GM21447 (cell line): Measurements from ENCODE around the gene NTM.

ENCODE experiments used
- ATAC-seq: cut with Tn5 transposase; IDR thresholded peaks from one replicate; pipeline ENCODE4 v1.9.1; 2021; ENCODE audit not compliant: unreplicated experiment

Gene NTM

GRCh38 chr11:131633921-131634715, 263.7 kb downstream of the NTM start:
- ATAC-seq: no peak

DNA sequence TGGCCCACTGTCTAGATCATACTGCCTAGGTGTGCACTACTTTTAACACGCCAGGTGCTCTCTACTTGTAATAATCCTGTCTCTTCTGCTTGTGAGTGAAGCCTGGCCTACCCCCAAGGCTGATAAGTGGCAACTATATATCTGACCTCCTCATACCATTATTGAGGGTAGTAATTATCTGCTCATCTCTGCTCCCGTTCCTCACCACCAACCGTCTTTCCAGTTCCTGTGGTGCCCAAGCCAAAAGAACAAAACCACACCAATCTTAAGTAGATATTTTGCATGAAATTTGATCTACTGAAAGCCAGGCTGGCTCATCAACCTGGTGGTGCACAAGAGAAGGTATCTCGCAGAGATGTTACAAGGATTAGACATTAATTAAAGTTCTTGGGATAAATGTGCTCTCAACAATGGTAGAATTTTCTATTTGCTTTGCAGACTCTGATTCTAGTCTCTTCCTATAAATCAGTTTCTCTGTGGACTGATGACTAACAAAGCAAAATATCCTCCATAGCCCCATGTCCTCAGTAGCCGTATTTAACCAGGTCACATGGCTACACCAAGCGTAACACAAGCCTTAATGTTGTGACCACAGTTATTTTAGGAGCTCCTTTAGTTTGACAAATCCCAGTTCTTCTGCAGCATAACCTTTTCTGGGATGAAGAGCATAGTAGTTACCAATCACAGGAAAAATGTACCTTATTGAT, 267.2 kb downstream of the NTM start:
- no peak for ATAC-seq

DNA sequence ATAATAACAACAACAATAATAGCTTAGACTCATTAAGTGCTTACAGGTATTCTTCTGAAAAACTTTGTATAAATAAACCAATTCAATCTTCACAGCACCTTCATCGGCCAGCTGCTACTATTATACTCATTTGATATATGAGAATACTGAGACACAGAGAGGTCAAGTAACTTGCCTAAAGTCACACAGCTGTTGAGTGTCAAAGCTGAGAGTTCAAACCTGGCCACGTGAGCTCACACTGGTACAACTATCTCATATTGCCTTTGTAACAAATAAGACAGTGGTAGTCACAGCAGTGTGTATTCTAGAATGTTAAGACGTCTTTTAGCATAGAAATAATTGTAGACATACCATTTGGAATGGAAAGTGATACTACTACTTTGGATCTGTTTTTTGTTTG, 268.5 kb downstream of the NTM start:
- no peak for ATAC-seq

DNA sequence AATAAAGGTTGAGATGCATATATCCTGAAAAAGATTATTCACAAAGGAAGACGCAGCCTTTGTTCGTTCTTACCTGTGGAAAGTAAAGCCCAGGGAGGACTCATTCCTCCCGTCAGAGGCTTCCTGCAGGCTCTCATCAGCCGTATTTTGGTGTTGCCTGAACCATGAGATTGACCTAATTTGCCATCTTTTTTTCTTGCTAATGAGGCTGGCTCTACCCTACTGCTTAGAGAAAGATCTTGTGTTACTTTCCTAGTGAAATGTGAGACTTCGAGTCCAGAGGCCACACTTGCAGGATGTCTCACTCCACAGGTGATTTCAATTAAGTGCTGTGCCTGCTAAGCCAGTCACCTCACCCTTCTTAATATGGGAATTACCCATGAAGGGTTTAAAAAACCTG, 269.9 kb downstream of the NTM start:
- no peak for ATAC-seq

- no peak for ATAC-seq
Measured at GRCh38 chr11:131642756-131643531, 272.5 kb downstream of the NTM start.

DNA sequence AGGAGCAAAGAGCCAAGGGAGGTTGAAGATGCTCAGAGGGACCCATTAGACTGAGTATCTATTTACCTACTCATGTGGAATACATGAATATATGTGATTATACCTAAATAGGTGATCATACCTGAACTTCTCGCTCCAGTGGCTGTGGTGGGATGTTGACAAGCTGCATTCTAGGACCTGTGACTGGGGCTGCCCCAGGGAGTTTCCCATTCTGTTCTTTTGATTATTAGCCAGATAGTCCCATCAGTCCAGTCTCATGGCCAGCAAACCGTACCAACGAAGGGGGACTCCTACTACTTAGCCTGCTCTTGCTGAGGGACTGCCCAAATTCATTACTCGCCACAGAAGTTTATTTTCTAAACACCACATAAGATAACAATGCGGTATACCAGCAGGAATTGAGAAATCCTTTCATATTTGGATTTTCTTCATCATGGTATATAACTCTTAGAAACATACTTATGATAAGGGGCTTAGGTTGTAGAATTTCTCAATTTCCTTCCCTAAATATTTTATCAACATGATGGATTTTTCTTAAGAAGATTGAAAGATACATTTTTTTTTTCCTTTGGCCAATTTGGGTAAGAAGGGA, 273.9 kb downstream of the NTM start:
- no peak for ATAC-seq

DNA sequence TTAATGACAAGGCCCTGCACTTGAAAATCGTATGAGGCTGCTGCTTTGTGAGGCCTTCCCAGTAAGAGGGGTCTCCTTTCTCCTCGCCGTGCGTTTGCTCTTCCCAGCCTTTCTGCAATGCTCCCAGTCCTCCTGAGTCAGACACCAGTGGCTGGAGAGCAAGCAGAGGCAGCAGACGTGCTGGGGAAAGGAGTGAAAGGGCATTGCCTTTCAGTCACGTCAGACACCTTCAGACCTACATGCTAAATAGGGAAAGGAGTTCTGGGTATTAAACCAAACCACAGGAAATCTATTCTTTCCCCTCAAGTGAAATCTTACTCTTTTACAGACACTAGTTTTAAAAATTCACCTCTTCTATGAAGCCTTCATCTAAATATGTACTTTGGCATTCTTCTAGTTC, 274.8 kb downstream of the NTM start:
- ATAC-seq: no peak

- no peak for ATAC-seq
Measured at GRCh38 chr11:131649856-131650255, 279.4 kb downstream of the NTM start.

DNA sequence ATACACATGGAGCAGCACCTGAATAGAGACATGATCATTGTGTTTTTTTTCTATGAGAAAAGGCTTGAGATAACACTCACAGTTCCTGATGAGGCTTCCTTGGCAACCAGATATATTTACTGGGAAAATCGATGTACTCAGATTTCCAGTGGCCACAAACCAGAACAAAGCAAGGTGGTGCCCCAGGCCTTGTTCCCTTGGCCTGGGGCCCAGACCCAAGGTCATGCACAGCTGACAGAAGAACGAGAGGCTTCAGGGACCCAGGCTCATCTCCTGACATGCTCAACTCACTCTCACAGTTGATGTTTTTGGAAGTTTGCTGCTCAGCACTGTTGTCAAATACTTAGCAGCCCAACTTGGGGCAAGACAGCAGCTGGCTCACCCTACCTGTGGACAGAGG, 281.8 kb downstream of the NTM start:
- ATAC-seq: no peak

DNA sequence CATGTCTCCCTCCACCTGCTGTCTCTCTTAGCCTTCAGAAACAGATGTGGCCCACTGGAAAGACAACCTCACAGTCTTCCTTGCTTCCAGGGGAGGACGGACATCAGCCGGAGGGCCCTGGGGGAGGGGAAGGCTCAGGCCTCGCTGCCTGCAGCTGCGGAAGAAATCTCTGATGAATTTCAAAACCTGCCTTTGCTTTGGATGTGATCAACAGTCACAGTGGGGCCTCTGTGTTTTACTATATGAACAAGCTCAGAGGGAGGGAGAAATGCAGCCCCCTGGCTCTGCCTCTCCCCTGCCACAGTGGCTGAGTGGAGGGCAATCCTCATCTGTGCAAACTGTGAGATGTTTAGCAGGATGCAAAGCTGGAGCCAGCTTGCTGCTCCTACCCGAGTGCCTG, 282.8 kb downstream of the NTM start:
- ATAC-seq: no peak

DNA sequence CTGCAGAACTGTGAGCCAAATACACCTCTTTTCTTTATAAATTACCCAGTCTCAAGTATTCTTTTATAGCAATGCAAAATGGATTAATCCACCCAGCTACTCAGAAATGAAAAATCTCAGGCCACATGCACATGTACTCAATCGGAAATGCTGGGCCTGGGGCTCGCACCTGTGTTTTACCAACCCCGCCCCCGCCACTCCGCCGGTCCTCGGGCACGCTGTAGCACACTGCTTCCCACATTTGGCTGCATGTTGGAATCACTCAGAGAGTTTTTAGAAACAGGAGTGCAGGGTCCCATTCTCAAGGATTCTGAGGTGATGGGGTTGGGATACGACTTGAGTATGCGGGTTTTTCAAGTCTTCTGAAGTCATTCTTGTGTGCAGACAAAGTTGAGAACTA, 284.4 kb downstream of the NTM start:
- ATAC-seq: no peak

DNA sequence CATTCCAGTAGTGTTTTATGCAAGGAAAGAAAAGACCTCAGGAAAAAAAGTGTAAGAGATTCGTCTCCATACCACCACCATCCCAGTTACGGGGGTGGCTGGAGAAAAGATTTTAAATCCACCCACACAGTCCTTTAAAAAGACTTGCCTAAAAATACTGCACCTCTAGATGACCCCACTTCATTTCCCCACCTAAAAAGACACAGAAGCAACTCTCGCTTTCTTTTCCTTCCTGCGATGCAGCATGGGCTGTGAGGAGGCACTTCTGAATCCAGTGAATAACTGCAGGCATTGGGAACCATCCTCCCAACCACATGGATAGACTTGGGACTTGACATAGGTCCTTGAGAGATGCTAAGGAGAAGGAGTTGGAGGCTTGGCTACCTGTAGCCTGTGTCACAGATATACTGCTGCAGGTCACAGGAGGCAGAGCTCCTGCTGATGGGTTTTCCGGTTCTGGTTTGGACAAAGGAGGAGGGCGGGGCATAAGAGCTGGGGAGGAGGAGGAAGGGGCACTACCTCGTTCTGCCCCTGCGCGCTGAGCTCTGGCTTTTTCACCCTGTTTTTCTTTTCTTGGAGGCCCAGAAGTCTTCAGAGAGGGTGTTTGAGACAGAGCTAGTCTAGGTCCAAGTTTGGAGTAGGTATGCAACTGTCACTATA, 285.9 kb downstream of the NTM start:
- ATAC-seq: no peak

DNA sequence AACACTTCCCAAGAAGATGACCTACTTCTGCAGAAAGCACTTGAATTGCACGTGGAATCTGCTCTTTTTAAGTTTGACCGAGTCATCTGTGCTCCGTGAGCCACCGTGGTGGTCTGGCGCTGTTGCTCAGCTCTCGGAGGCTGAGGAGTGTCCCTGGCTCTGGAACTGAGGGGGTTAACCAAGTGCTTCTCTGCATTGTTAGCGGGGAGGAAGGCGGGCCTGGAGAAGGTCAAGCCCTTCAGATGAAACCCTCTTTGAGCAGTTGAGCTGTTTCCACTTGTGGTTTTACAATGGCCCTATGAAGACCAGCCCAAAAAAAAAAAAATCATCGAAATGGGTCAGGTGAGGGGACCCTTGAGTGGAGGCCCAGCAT, 286.4 kb downstream of the NTM start:
- no peak for ATAC-seq

DNA sequence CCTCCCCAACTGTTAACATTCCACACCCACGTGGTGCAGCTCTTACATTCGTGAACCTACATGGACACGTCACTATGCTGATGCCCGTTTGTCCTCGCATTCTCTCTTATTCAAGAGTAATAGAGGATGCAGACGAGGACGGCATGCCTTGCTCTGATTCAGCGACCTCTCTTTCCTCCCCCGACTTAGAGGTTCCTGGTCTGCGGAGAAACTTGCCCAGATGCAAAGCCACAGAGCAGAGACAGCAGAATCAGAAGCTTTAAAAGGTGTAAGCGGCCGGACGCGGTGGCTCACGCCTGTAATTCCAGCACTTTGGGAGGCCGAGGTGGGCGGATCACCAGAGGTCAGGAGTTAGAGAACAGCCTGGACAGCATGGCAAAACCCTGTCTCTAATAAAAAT, 288.0 kb downstream of the NTM start:
- ATAC-seq: no peak

GRCh38 chr11:131658952-131659351, 288.5 kb downstream of the NTM start:
- no peak for ATAC-seq

- no peak for ATAC-seq
Measured at GRCh38 chr11:131659931-131660330, 289.5 kb downstream of the NTM start.

- ATAC-seq: no peak
Measured at GRCh38 chr11:131661132-131661531, 290.7 kb downstream of the NTM start.

DNA sequence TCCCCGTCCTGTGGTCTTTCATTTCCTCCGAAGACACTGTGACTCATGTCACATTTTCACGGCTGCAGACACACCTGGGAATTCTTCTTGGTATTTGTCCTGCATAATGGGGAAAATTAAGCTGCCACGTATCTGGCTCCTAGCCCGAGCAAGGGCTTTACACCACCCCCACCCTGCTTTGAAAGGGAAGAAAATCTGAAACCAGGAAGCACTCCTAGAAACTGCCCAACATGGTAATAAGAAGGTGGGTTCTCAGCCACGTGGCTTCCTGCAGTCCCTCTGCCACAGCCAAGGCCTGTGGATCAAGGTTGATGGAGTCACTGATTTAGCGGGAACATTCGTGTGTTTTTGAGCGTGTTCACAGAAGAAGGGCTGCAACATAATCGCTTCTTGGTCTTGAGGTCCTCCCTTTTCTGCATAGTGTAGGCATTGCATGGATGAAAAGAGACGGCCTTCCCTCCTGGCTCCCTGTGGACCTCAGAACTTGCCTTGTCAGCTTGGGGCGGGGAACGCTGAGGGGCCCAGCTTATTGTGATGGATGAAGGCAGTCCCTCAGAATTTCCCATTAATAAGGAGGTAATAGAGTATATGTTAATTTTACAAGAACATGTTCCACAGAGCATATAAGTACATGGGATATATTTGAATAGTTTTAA, 292.0 kb downstream of the NTM start:
- ATAC-seq: no peak

DNA sequence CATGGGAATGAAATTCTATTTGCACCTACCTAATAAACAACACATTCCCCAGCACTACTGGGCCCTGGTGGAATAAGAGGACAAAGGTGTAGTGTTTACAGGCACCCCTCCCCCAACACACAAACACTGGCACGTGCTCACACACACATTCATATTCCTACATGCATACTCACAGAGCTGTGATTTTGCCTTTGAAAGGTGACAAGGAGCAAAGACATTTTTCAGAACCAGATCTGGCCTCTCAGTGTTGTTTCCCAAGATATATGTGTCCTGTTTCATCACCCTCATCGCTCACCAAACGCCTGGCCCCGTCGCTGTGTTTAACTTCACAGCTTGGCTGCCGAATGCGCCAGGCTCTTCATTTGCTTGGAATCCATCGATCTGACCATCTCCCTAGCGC, 292.6 kb downstream of the NTM start:
- ATAC-seq: no peak

DNA sequence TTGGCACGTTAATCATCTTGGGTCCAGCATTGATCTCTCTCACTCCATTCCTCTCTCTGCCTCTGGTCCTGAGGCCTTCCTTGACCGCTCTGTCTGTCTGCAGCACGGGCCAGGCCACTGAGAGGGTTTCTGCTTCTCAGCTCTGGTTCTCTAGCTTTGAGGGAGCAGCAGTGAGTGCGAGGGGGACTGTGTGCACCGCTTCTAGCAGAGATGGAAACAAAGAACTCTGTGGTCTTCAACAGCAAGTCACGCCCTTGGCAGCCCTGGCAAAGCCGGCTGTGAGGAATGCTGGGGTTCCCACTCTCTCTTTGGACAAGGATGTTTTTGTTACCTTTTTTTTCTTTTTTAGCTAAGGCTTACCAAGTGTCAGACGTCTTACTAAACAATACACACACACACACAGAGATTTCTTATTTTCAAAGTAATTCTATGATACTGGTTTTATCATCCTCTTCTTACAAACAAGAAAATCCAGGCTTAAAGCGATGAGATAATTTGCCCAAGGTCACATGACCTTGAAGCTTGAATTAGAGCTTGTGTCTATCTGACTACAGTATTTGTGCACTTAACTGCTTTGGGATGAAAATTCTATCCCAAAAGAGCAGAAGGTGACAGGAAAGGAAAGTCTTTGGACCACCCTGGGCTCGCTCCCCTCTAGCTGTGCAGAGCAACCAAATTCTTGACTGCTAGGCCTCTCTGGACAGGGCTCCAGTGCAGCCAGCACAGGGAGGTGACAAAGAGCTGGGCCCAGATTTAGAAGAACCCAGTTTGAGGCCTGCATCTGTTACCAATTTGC, 293.2 kb downstream of the NTM start:
- no peak for ATAC-seq
